8988T (cell line): ENCODE data around the gene TANGO6.
A peak's percentile ranks its signal among the peaks of the same experiment; 100 is the strongest.
"Not testable (repeated sequence)": the region's sequence is repeated elsewhere in the genome, so short reads cannot be mapped to it uniquely, and the experiment has no call there.

Experiments used
- DNase-seq: peaks from one replicate; pipeline ENCODE4 v3.0.0; 2011

TANGO6 gene

DNA sequence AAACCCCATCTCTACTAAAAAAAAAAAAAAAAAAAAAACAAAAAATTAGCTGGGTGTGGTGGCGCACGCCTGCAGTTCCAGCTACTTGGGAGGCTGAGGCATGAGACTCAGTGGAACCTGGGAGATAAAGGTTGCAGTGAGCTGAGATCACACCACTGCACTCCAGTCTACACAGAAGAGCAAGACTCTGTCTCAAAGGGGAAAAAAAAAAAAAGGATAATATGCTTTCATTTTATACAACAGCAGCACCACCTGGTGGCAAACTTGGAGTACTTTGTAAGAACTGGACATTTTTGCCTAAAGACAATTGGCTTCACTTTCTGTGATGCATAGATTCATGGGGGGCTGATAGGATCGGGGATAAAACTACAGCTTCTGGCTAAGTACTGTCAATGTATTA is 280.6 kb downstream of the TANGO6 start:
- DNase-seq: no peak

DNA sequence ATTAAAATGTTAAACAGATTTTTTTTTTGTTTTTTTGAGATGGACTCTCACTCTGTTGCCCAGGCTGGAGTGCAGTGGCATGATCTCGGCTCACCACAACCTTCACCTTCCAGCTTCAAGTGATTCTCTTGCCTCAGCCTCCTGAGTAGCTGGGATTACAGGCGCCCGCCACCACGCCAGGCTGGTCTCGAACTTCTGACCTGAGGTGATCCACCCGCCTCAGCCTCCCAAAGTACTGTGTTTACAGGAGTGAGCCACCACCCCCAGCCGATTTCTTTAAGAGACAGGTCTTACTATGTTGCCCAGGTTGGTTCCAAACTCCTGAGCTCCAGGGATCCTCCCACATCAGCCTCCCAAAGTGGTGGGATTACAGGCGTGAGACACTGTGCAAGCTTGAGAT is 281.1 kb downstream of the TANGO6 start:
- not testable (repeated sequence) for DNase-seq

- not testable (repeated sequence) for DNase-seq
These were observed 281.6 kb downstream of the TANGO6 start for GRCh38 chr16:69124961-69125360.

DNA sequence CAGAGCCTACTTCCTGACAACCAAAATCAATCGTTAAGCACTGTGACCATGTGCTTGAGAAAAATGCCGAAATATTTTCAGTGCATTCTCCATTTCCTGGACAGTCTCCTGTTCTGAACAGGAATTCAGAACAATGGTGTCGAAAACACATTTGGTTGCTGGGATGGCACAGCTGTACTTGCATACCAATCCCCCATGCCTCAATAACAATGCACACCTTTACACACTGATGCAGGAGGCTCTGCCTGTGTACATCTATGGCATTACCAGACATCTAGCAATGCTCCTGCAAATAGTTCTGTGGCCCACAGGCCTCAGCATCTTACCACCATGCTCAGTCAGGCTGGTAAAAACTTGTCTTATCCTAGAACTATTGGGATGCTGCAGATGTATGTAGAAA is 282.9 kb downstream of the TANGO6 start:
- no peak for DNase-seq

DNA sequence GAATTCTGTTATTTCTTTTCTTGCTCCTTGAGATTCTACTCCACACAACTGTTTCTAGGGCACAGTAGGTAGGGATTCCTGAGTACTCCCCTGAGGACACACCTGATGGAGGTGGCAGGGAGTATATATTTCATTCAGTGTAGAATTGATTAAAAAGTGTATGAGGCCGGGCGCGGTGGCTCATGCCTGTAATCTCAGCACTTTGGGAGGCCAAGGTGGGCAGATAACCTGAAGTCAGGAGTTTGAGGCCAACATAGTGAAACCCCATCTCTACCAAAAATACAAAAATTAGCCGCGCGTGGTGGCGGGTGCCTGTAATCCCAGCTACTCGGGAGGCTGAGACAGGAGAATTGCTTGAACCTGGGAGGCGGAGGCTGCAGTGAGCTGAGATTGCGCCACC is 283.5 kb downstream of the TANGO6 start:
- DNase-seq: not testable (repeated sequence)

DNA sequence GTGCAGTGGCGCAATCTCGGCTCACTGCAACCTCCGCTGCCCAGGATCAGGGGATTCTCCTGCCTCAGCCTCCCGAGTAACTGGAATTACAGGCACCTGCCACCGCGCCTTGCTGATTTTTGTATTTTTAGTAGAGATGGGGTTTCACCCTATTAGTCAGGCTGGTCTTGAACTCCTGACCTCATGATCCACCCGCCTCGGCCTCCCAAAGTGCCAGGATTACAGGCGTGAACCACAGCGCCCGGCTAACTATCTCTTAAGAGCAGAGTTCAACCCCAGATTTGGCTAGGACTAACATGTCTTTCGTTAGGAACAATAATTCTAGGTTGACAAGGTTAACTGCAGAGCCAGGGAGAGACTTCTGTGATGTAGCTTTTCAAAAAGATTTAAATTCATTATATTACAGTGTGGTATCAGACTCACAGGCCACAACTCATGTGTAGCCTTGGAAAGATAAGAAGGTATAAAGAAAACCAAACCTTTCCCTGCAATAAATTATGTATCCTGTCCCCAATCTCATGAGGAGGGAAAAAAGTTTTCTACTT is 284.7 kb downstream of the TANGO6 start:
- no peak for DNase-seq

GRCh38 chr16:69130461-69130860 is 287.1 kb downstream of the TANGO6 start:
- DNase-seq: no peak

- DNase-seq: no peak
These were observed 288.0 kb downstream of the TANGO6 start for GRCh38 chr16:69131167-69131838.

DNA sequence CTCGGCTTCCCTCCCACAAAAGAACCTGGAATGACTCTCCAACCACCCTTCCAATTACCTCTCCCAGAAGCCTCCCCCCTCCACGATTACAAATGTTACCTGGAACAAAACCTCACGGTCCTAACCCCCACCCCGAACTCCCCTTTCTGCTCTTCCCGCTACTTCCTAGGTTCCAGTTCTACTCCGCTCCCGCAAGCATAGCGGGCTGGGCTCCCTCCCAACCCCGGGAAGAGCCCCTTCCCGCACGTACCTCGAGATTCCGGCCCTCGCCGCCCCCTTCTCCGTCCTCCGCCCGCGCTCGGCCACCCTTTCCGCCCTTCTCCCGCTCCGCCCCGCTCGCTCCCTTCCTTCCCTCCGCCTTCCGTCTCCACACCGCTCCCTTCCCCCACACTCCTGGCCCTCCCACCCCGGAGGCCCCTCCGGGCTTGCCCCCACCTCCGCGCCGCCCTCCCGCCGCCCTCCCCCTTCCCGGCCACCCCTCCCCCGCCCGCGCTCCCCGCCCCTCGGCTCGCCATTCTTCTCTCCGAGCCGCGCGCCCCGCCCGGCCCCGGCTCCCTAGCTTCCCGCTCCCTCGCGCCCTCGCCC is 288.6 kb downstream of the TANGO6 start:
- DNase-seq: peak; percentile 93

GRCh38 chr16:69132424-69133252 is 289.3 kb downstream of the TANGO6 start, which contains the start of the genes CHTF8 and UTP4:
TSS of gene CHTF8 (minus strand) at chr16:69132588. CDS start at chr16:69121458, 11,130 bp downstream.
TSS of gene UTP4 (plus strand) at chr16:69132649. CDS start at chr16:69133460, 811 bp downstream.
- peak; percentile 89 for DNase-seq

GRCh38 chr16:69133373-69133954 is 290.1 kb downstream of the TANGO6 start:
- no peak for DNase-seq
